Ovary (tissue), 3 donors: ENCODE results near the gene TMEM59.

Experiments
- CTCF ChIP-seq, 3 donors: fragments of 450-650 bp in 2 of 3; fragments of 200-600 bp in 1 of 3; IDR thresholded peaks; one replicate each; pipeline versions ENCODE4 v1.5.1 to v1.8.0; 2016 to 2022; ENCODE audit warnings: antibody characterized with exemption in 3 of 3, mild to moderate bottlenecking in 1 of 3
- EP300 ChIP-seq: sonication (generic); formaldehyde crosslinking; IDR thresholded peaks from one replicate; pipeline ENCODE4 v1.6.1; 2017; ENCODE audit warnings: antibody characterized with exemption
- POLR2A ChIP-seq: fragments of 450-650 bp; IDR thresholded peaks from one replicate; pipeline ENCODE4 v1.6.1; 2017; ENCODE audit warnings: antibody characterized with exemption, mild to moderate bottlenecking, moderate library complexity
- donor health status: DM: no; HTN: no; CAD: no.

- no peak for TF ChIP-seq POLR2A
- no peak for TF ChIP-seq CTCF (IDR thresholded peaks at IDR 0.05)
- TF ChIP-seq EP300, result no peak
Observed at GRCh38 chr1:54053745-54054437, 887 bp upstream of the TMEM59 start.
